GM21717 (cell line): ENCODE results near the gene AFF2.

Experiments
- ATAC-seq: cut with Tn5 transposase; IDR thresholded peaks from one replicate; pipeline ENCODE4 v1.9.1; 2021; ENCODE audit warnings: mild to moderate bottlenecking, moderate library complexity; ENCODE audit not compliant: unreplicated experiment

Gene AFF2

GRCh38 chrX:148535639-148536038 is 35.2 kb downstream of the AFF2 start:
- no peak for ATAC-seq

DNA sequence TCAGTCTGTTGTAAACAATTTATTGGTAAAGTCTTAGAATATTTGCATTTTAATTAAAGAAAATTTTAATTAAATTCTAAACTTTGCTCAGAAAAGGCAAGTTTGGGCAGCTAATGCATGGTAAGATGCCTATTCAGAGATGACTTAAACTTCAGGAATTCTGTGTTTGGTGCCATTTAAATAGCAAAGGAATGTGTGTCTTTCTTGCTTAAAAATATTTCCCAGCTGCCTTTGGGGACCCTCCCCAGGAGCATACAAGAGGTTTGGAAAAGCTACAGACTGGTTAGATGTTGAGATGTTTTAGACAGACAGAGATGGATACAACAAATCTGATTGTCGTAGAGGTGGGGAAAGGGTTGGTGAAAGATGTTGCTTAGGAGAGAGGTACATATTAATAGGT is 36.5 kb downstream of the AFF2 start:
- ATAC-seq = no peak

DNA sequence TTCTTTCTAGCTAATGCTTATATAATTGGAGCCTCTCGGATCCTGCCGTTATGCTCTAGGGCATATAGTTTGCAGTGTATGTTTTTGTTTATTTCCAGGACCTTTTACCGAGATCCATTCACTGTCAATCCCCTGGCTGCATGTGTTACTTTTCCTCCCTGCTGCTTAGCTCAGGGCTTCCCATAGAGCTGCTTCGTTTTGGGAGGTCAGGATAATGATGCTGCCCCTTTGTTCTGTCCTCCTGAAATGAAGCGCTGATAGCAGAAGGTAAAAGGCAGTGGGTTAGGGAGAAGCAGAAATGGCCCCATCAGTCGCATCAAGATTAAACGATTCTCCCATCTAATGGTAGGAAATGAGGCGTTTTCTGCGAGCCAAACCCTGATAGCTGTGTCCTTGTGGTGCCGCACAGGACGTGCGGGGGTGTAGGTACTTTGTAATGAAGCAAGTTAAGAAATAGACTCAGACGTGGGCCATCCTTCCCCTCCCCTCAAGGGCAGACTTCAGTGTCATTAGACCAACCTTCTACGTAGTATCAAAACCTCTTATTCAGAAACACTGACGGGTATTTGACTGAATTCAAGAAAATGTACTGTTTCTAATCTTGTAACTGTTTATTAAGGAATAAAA is 37.3 kb downstream of the AFF2 start:
- no peak for ATAC-seq

DNA sequence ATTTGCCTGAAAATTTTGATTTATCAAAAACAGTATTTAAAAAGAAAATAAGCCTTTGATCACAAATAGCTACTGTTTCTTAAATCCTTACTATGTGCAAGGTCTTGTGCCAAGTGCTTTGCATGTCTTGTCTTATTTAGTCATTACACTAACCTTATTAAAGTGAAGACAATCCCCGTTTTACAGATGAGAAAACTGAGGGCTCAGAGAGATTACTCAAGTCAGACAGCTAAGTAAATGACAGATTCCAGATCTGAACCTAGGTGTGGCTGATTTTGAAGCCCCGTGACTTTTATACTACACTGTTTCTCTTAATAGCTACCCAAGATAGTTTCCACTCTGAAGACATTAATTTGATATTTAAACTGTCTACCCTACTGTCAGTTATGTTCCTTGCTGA is 38.2 kb downstream of the AFF2 start:
- ATAC-seq = no peak

GRCh38 chrX:148540114-148540513 is 39.7 kb downstream of the AFF2 start:
- ATAC-seq = no peak

DNA sequence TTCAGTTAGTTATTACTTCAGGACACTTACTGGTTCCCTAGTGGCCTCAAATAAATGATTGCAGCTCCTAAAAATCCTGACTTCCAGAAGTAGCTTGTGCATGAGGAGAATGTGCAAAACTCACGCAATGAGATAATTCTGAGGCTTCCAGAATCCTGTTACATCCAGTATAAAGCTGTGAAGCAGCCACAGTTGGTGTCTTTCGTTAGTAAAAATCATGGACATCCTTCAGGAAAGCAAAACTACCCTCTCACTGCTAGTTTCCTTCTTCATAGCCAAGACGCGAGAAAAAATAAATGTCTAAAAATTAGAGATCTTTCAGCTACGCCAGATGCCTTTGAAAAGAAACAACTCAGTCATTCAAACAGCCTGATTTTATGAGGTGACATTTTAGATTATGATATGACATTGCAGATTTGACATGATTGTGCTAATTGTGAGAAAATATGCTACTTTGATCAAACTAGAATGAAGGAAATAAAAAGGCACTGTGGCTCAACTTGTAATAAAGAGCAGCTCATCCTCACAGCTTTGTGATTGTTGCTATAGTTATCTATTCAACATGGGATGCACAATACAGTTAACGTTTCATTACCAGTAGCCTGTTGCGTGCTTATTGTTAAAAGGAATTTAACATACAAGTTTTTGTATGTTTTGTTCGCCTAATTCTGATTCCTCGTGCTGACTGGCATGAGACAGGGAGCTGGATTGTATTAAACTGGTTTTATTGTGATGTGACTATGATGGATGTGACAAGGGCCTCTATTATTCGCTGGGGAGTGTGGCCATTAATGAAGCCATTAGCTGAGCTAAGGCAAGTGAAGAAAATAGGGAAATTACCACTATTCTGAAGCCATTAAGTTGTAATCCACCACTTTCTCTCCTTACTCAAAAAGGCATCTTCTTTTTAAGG is 40.5 kb downstream of the AFF2 start:
- ATAC-seq = no peak

DNA sequence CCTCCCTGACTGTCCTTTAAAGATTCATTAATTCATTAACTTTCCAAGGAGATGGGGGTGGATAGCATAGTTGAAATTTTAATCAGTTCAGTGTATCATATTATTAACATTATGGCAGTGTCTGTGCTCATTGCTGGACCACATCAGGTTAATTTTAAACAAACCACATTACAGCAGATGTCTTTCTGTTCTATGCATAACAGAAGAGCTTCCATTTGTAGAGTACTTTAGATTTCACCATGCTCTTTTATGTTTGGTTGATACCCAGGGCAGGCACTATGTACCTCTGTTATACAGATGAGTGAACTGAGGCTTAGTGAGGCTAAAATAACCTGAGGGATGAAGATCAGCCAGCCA is 41.1 kb downstream of the AFF2 start:
- no peak for ATAC-seq

DNA sequence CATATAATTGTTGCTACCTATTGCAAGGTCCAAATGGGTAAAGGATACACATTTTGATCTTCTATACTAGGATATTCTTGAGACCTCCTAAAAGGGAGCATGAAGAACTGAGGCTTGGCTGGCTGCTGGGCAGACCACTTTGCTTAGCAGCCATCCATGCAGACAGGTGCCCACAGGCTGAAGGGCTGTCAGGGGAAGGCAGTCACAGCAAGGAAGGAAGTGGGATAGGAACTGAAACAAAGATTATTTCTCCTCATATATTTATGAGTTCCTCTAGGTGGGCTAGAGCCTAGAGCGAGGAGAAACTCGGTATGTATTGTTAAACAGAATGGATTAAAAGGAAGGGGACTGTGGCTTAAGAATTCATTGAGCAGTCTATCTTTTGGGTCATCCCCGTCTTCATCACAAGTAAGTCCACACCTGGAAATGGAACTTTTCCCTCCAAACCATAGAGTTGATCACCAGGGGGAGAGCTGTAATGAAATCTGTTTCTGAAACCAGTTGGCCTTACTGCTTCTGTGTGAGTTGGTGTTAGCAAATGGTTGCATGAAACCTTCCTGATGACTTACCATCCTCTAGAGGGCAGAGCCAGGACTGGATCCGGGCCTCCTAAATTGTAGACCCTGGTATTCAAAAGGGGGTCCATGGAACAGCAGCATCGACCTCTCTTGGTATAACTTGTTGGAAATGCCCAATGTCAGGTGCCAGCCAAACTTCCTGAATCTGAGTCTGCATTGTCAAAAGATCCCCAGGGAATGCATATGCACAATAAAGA is 42.3 kb downstream of the AFF2 start:
- no peak for ATAC-seq

GRCh38 chrX:148552775-148553174 is 52.4 kb downstream of the AFF2 start:
- no peak for ATAC-seq

GRCh38 chrX:148555101-148555500 is 54.7 kb downstream of the AFF2 start:
- no peak for ATAC-seq

GRCh38 chrX:148555571-148556243 is 55.3 kb downstream of the AFF2 start:
- no peak for ATAC-seq

DNA sequence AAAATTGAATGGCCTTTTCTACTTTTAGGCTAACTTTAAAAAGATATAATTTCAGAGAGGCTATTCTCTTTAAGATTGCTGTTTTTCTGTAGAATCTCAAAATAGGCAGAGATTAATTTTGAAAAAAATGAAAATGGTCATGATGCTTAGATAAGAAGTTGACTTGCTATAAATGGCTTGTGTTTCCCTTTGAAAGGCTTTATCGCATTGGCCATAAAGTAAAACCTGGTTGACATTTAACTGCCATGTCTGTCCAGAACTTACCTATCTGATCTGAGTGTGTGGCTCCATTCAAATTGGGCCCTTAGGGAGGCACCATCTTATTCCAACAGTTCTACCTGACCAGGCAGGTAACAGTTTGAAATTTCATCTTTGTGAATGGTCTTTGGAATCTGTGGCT is 56.1 kb downstream of the AFF2 start:
- ATAC-seq = no peak

DNA sequence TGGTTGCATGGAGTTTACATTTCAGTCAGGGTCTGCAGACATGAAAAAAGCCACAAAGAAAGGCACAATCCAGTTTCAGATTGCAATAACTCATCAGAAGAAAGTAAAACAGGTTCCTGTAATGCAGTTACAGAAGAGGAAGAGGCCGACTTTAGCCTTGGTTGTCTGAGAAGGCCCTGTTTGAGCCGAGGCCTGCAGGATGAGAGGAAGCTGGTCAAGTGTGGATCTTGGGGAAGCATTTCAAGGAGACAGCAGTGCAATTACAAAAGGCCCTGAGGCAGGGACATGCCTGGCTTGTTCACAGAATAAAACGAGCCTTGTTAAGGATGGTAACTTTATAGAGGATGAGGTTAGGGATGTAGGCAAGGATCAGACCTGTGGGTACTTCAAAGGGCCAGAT is 62.4 kb downstream of the AFF2 start:
- ATAC-seq = no peak

DNA sequence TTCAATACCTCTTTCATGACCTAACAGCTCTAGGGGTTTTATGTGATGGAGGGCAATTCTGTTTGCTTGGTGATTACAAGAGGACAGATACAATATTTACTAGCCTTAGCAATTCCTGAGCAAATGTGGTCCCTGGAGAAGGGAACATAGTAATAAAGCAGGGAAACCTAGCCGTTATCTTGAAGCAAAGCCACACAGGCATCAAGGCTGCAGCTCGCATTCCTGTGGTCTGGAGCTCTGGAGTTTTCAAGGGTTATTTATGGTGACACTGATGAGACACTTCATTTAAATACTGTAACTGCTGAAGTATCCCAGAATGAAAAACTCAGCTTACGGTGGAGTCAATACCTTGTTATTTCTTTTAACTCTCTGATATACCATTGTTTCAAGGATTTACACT is 66.8 kb downstream of the AFF2 start:
- no peak for ATAC-seq

DNA sequence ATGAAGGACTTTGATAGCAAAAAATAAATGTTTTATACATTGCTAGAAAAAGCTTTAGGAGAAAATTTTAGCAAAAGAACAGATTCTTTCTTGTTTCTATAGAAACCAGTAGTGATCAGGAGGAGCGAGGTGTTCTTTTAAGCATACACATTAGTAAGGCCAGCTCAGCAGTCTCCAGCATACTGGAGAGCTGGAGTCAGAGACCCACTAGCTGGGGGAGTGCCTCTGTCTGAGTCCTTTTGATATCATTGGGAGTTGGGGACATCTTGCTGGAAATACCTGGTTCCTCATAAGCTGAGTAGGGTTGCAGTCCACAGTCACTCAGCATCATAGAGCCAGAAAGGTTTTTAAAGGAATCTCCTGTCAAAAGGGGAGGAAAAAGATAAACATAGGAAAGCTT is 67.4 kb downstream of the AFF2 start:
- no peak for ATAC-seq

DNA sequence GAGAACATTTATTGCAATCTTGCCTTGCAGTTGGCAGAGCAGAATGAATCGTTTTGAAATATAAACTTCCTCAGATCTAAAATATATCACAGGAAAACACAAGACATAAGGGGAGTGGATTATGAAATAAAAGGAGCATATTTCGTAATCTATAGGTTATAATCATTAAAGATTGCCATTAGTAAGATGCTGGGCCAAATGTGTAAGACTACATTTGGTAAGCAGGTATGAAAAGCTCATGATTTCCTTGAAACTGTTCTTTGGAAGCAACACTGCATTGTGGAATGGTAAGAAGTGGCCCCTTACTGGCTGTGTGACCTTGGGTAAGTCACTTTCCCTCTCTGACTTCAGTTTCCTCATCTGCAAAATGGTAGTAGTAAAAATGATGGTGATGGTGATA is 68.3 kb downstream of the AFF2 start:
- no peak for ATAC-seq

- no peak for ATAC-seq
Observed at GRCh38 chrX:148572337-148572736, 71.9 kb downstream of the AFF2 start.

- ATAC-seq = no peak
Observed at GRCh38 chrX:148573119-148573518, 72.7 kb downstream of the AFF2 start.

DNA sequence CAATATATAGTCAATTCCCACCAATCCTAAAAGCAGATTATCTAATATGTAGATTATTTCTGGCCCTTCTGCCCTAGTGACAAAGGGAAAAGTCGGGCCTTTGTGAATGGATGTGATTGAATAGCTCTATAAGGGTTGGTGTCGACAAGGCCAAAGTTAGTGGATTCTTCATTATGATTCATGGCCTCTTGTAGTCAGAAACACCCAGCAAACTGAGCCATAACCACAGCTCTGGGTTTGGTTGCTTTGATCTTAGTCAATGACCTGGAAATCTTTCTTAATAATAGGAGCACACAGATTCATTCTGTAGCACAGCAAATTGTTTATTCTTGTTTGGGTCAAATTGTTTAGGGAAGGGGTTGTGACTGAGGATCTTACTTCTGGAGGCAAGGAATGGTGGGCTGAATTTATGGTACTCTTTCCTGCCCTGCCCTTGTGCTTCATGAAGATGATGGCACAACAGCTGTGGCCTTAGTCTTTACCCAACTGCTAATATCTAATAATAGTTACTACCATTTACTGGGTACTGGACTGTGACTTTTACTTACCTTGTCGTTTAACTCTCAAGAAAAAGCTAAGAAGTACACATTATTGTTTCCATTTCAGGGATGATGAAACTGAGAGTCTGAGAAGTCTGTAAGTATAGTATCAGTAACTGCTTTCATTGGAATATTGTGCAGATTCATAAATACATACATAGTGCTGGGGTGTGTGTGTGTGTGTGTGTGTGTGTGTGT is 74.0 kb downstream of the AFF2 start:
- ATAC-seq = no peak

- no peak for ATAC-seq
Observed at GRCh38 chrX:148576396-148576795, 76.0 kb downstream of the AFF2 start.

- ATAC-seq = no peak
Observed at GRCh38 chrX:148577741-148578140, 77.3 kb downstream of the AFF2 start.
